ENCODE measurements around the gene CDC16. TPM values are rescaled to one million over a fixed set of nuclear protein-coding genes. Genes with fewer than 3 reads are reported as not detected.

The CDC16 gene
- total RNA-seq, 1 experiment from 2014 or later: 61.0 TPM

DNA sequence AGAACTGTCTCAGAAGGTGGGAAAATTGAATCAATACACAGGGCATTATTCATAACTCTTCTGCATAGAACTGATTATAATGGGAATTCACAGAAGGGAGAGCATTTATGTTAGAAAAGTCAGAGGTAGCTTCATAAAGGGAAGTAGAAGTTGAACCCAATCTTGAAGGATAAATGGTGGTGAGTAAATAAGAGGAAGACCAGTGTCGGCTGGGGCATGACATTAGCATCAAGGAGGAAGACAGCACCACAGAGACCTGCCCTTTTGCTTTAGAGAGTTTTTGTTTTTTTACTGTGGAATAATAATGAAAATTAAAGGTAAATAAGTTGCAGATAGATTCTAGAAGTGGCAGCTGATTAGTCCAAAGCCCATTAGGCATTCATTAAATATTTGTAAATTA lies 21.9 kb downstream of the CDC16 start:
- Histone ChIP-seq H3K9ac (ENCODE audit: low read length) (no peak overlapping the region), H2AFZ (ENCODE audit: low read depth, low read length, poor library complexity, severe bottlenecking) (no peak overlapping the region), H4K20me1 (ENCODE audit: insufficient read depth) (0 out of 2 replicates have a peak, but pooled peaks cover 2% of the 10 kb centered on the region), H3K27ac (ENCODE audit: low read depth, low read length) (no peak overlapping the region), H3K4me3 (replicated peaks in 1 of 2; ENCODE audit: low read depth in 1 of 2, low read length in 2 of 2) (no peak overlapping the region), H3K79me2 (ENCODE audit: insufficient read depth, low read length) (0 out of 2 replicates have a peak, but pooled peaks cover 3% of the 10 kb centered on the region), H3K4me2 (ENCODE audit: low read length) (no peak overlapping the region), H3K27me3 (ENCODE audit: insufficient read depth, low read length) (no peaks in the 10 kb centered on the region), H3K9me2 (ENCODE audit: insufficient read depth) (no peaks in the 10 kb centered on the region), H3K9me3 (ENCODE audit: control insufficient read depth in 1 of 2, insufficient read depth in 1 of 2, low read depth in 1 of 2, low read length in 2 of 2) (no peaks in the 10 kb centered on the region), H3K4me1 (ENCODE audit: control insufficient read depth in 1 of 2, insufficient read depth in 2 of 2, low read length in 2 of 2) (no peaks in the 10 kb centered on the region), H3K36me3 (ENCODE audit: control insufficient read depth in 1 of 2, insufficient read depth in 2 of 2, low read length in 2 of 2) (peaks cover 31 to 56% of the 10 kb centered on the region in 2 experiments)
- ATAC-seq: no peak
- BruUV-seq (replicated peaks): no TSS peak
- DNase-seq (ENCODE audit: low read depth, low spot score): no peak
- TF ChIP-seq SRF (IDR thresholded peaks at IDR 0.05; ENCODE audit: low read depth) (no peak), ZNF274 (IDR thresholded peaks at IDR 0.05; ENCODE audit: low read depth, low read length) (no peak), POLR2AphosphoS5 (IDR thresholded peaks at IDR 0.05; ENCODE audit: low read depth, low read length) (no peak), REST (IDR thresholded peaks at IDR 0.05; ENCODE audit: low read depth) (no peak), ZFX (IDR thresholded peaks at IDR 0.05) (no peak)
- TF ChIP-seq, protein P1, sequence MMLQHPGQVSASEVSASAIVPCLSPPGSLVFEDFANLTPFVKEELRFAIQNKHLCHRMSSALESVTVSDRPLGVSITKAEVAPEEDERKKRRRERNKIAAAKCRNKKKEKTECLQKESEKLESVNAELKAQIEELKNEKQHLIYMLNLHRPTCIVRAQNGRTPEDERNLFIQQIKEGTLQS (IDR thresholded peaks at IDR 0.05): no peak
- TF ChIP-seq, protein P2, sequence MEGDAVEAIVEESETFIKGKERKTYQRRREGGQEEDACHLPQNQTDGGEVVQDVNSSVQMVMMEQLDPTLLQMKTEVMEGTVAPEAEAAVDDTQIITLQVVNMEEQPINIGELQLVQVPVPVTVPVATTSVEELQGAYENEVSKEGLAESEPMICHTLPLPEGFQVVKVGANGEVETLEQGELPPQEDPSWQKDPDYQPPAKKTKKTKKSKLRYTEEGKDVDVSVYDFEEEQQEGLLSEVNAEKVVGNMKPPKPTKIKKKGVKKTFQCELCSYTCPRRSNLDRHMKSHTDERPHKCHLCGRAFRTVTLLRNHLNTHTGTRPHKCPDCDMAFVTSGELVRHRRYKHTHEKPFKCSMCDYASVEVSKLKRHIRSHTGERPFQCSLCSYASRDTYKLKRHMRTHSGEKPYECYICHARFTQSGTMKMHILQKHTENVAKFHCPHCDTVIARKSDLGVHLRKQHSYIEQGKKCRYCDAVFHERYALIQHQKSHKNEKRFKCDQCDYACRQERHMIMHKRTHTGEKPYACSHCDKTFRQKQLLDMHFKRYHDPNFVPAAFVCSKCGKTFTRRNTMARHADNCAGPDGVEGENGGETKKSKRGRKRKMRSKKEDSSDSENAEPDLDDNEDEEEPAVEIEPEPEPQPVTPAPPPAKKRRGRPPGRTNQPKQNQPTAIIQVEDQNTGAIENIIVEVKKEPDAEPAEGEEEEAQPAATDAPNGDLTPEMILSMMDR (IDR thresholded peaks at IDR 0.05 in 2 of 3, conservative IDR thresholded peaks at IDR 0.05 in 1 of 3; ENCODE audit: borderline replicate concordance in 1 of 3, insufficient read depth in 1 of 3, low read depth in 2 of 3, low read length in 2 of 3): no peak
- ChIA-PET CTCF (no interaction called here), RAD21 (ENCODE audit: low non-redundant PET in 1 of 2, low total read pairs in 2 of 2, uncharacterized antibody in 2 of 2, unreplicated experiment in 2 of 2) (no interaction called here), POLR2A (no interaction called here)
- intact Hi-C loops (cut with micrococcal nuclease): no loop called here
